ENCODE results near the gene FYTTD1. TPM values are rescaled to one million over a fixed set of nuclear protein-coding genes. Genes with fewer than 3 reads are reported as not detected.

The FYTTD1 gene
- total RNA-seq, 2 donors from 2014 or later = 51.5 to 74.9 TPM

DNA sequence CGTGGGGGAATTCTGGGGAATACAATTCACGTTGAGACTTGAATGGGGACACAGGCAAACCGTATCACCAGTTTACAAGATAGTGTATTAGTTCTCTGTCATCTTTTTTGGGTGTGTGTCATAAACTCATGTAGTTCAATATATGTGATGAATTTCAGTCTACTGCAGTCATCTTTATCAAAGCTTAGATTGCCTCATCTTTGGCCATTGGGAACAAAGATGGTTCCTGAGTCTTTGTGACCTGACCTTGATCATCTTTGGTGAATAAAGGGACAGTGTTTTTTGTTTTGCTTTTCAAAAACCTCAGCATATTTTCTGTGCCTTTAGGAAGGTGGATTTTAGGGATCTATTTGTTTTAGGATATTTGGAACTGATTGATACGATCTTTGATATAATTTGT is 64.7 kb downstream of the FYTTD1 start:
- intact Hi-C loops (cut with DNase I) = no loop called here
- DNase-seq = no peak
- no peak for ATAC-seq

DNA sequence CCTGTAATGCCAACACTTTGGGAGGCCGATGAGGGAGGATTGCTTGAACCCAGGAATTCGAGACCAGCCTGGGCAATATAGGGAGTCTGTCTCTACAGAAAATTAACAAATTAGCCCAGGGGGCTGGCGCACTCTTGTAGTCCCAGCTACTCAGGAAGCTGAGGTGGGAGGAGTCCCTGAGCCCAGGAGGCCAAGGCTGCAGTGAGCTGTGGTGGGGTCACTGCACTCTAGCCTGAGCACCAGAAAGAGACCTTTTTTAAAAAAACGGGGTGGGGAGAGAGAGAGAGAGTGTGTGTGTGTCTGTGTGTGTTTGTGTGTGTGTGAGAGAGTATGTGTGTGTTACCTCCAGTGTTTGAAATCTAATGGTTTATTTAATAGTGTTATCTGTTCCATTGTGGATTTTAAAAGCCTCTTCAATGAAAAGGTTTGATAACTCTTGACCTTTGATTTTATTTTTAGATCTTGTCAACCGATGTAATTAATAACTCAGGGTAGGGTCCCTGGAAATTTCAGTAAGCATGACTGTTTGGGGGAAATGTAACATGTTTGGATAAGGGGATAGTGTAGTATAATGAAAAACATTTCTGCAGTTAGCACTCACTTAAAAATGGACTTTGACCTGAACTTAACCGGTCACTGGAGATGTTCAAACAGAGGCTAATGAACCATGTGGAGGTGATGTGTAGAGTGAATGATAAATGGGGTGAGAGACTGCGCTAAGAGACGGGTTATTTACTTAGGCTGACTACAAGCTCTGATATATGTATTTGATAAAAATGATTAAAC is 71.1 kb downstream of the FYTTD1 start:
- intact Hi-C loops (cut with DNase I) = no loop called here
- ATAC-seq (no peak), DNase-seq (no peak)

DNA sequence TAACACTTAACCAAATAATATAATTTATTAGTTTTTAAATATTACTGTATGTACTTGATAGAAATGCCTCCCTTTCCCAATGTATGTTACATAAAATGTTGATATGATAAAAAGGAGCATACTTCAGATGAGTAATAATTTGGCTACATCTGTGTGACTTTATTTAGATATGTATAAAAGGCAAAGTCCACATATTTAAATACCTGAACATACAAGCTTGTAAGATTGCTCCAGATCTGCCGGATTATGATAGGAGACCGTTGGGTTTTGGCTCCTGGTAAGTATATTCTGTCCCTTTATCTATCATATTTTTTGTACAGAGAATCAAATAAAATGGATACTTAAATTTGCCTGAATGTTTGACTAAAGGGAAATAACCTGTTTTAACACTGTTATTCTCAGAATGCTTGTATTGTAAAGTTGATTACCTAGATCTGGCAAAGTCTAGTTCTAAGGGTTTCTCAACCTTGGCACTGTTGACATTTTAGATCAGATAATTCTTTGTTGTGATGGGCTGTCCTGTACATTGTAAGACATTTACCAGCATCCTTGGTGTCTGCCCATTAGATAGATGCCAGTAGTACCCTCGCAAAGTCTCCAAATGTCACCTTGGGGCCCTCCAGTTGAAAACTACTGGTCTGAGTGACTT is 79.8 kb downstream of the FYTTD1 start:
- intact Hi-C loops (cut with DNase I) = no loop called here
- ATAC-seq (no peak), DNase-seq (no peak)

DNA sequence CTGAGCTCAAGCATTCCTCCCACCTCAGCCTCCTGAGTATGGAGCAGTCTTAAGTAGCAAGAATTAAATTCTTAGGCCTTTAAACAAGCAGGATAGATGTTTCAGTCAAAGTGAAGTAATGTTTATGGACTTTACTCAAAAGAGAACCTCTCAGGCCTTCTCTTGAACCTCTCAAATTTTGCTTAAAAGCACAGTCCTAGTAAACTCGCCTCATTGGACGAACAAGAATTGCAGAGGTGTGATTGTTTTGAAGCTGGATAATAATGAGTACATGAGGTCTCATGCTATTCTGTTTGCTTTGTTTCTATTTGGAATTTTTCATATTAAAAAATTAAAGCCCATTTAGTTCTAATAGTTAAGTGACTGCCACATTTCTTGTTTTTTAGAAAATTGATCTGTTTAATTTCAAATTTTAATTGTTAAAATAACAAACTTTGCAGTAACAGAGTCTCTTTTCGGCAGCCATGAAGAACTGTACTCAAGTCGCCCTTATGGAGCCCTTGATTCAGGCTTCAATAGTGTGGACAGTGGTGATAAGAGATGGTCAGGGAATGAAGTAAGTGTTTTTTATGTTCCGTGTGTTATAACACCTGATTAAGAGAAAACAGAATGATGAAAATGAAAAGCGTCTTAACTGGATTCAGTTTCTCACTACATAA is 80.8 kb downstream of the FYTTD1 start:
- DNase-seq (no peak), ATAC-seq (peak; percentile 47 to 69)
- intact Hi-C loops (cut with DNase I) = no loop called here

DNA sequence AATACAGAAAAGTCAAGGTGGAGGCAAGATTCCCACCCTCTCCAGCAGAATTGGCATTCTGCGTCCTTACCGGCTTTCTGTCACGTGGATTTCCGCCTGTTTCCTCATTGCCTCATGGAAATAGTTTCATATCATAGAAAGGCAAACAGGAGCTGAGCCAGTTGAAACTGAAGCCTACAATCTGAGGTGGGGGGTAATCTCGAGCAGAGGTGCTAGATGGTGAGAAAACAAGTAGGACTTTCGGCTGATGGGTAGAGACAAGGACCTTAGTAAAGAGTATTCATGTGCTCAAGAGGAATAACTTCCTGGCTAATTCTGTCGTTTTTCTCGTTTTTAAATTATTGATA is 81.3 kb downstream of the FYTTD1 start:
- ATAC-seq = peak in 1 of 2 donors; percentile 25

DNA sequence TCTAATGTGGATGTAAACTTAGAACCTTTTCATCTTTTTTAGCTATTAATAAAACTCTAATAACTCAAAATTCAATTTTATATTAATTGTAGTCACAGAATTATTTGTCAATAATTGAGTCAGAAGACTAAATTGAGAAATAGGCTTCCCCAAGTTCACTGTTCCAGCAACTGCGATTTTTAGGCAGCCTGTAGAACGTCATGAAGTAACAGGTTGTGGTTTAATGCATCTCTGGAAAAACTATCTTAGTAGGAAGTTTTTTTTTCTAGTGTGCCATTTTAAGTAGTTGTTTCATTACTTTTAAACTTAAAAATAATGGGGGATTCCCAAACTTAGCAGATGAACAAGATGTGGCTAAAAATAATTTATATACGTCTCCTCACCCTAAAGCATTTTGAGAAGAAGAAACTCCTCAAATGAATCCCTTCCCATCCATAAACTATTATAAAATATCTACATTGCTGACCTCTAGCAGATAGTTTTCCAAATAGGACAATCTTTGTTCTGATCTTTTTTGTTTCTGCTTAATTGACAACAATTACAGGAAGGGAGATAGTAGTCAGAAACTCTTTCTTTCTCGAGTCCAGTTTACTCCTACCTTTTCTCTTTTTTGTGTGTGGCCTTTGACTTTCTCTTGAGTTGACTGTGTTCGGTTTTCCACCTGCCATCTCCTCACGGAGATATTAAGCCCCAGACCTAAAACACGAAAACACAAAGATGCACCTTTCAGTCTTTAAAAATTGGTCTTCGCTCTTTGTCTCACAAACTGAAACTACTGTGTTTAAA is 84.4 kb downstream of the FYTTD1 start:
- ATAC-seq = no peak
- DNase-seq = no peak
- intact Hi-C loops (cut with DNase I) = no loop called here

More for the DNA sequence above, 81.3 kb downstream of the FYTTD1 start:
- no peak for DNase-seq
- intact Hi-C loops (cut with DNase I) = no loop called here

DNA sequence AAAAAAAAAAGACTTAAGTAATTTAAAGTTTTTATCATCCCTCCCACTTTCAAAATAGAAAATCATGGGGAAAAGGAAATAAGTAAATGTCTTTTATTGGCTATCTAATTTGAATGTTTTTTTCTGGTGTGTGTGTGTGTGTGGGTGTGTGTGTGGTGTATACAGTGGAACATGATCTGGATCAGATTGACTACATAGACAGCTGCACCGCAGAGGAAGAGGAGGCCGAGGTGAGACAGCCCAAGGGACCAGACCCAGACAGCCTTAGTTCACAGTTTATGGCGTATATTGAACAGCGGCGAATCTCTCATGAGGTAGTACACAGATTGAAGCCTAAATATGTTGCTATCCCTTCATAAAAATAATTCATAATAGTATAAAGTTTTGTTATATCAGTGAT is 85.8 kb downstream of the FYTTD1 start:
- no peak for DNase-seq
- intact Hi-C loops (cut with DNase I) = no loop called here
- ATAC-seq = no peak

DNA sequence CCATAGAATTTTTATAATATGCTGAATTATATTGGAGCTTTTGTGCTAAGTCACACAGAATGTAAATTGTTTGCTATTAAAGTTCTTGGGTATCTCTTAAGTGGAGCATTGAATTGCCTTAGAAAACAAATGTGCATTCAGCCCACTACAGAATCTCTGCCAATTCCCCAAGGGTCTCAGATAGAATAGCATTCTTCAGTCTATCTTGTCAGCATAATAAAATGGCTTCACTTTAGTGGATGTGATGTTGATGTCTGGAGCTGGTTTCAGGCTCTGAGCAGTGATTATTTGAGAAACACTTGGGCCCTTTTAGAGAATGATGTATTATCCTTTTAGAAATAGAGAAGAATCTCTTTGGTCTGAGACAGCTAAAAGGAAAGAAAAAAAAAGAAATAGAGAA is 86.6 kb downstream of the FYTTD1 start:
- intact Hi-C loops (cut with DNase I) = no loop called here
- ATAC-seq = no peak
- DNase-seq = no peak

Other genes with a start within 250 kb of the FYTTD1 start
- gene BDH1, start 193.9 kb upstream of the FYTTD1 start, total RNA-seq = 10 to 100 TPM; 29.9 to 31.4 TPM
- 10 to 100 TPM; 14.0 to 22.7 TPM for gene RUBCN, start 13.0 kb upstream of the FYTTD1 start, total RNA-seq
- gene LRCH3, start 41.4 kb downstream of the FYTTD1 start, total RNA-seq = 10 to 100 TPM; 21.3 to 35.3 TPM
- gene RPL35A, start 200.3 kb downstream of the FYTTD1 start, total RNA-seq = 100 to 1,000 TPM; 716 to 727 TPM
- gene LMLN, start 210.3 kb downstream of the FYTTD1 start, total RNA-seq = 1 to 10 TPM; 6.9 to 7.0 TPM